ENCODE results near the gene INTS11.
A peak's percentile ranks its signal among the peaks of the same experiment; 100 is the strongest.

INTS11 gene

DNA sequence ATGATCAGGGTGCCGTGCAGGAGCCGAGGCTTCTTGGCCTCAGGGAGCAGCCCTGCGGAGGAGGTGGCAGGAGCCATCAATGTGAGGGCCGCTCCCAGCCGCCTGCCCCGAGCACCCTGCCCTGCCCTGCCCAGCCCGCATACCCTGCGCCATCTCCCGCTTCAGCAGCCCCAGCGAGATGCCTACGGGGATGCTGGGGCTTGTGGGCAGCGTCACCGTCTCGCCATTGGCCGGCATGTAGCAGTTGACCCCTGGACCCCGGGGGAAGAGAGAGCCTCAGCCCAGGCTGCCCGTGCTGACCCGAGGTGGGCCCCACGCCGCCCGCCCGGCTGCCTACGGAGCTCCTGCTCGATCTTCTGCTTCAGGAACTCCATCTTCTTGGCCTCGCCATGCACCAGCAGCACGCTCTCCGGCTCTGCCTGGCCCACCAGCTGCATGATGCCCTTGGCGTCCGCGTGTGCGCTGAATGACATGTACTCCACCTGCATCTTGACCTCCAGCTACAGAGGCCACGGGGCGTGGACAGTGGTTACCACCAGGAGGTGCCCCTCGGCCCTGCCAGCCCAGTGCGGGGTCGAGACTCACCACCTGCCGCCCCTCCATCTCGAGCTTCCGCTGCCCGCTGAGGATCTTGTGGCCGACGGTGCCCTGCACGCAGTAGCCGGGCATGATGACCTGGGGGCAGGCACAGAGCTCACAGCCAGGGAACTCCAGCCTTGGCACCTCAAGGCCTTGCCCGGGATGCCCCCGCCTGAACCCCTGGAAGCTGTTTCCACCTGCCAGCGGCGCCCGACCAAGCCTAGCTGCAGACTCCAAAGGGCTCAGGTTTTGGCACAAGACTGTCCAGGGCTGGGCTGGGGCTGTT lies 11.8 kb downstream of the INTS11 start:
- DNase-seq = no peak

DNA sequence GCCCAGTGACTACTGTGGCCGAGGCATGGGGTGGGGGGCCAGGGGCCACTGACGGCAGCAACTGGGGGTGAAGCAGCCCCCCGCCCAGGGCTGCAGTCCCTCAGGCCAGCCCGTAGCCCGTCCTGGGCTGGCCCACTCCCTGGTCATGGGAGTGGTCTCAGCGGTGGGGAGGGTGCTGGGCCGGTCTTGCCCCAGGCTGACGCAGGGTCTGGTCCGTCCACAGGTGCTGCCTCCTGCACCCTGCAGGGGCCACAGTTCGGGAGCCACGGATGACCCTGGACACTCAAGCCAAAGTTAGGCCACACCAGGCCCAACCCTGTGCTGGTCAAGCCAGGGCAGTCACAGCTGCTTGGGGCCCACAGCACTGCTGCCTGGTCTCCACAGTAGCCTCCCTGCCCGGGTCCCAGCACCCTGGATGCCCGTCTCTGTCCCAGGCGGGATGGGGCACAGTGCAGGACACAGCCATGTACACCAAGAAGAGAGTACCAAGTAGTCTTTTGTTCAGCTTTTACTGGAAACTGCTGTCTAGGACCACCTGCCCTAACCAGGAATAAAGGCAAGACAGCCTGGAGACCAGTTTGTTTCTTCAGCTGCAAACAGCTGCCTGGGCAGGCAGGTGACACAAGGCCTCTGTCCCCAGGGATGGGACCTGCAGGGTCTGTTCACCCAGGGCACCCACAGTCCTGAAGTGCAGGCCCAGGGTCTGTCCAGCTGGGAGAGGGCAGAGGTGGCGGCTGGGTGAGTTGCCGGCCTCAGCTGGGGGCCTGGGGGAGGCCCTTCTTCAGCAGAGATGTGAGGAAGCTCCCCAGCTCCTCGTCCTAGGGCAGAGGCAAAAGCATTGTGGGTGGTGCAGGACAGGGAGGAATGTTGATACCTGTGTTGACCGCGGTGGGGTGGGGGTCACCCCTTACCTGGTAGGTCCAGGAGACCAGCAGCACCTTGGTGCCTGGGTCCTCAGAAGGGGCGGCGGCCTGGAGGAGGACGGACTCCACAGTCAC lies 13.1 kb downstream of the INTS11 start:
- no peak for DNase-seq

DNA sequence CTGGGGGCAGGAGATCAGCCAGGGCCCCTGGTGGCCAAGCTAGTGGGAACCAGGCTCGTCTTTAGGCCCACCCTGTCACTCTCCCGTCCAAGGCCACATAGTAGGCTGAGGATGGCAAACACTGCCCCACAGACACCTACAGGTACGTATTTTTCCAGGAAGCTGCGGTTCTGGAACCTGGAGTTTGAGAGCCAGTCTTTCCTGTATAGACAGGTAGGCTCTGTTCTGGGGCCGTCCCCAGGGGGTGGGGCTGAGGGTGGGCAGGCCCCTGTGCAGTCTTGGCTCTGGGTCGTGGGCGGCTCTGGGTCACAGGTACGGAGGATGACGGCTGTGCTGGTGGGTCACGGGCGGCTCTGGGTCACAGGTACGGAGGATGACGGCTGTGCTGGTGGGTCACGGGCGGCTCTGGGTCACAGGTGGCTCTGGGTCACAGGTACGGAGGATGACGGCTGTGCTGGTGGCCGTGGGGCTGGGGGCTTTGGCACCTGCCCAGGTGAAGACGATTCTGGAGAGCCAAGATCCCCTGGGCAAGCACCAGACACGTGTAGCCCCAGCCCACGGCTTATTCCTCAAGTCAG lies 13.9 kb downstream of the INTS11 start:
- DNase-seq = no peak

DNA sequence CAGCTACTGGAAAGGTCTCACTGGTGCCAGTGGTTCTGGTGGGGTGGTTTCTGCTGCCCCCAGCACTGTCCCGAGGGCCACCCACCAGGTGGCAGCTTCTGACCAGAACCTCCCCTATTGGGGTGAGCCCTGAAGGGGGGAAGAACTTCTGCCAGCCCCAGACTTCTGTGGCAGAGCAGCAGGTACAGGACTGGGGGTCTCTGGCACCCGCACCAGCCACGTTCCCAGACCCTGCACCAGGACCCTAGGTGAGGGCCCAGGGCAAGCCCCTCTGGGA lies 14.4 kb downstream of the INTS11 start:
- no peak for DNase-seq

DNA sequence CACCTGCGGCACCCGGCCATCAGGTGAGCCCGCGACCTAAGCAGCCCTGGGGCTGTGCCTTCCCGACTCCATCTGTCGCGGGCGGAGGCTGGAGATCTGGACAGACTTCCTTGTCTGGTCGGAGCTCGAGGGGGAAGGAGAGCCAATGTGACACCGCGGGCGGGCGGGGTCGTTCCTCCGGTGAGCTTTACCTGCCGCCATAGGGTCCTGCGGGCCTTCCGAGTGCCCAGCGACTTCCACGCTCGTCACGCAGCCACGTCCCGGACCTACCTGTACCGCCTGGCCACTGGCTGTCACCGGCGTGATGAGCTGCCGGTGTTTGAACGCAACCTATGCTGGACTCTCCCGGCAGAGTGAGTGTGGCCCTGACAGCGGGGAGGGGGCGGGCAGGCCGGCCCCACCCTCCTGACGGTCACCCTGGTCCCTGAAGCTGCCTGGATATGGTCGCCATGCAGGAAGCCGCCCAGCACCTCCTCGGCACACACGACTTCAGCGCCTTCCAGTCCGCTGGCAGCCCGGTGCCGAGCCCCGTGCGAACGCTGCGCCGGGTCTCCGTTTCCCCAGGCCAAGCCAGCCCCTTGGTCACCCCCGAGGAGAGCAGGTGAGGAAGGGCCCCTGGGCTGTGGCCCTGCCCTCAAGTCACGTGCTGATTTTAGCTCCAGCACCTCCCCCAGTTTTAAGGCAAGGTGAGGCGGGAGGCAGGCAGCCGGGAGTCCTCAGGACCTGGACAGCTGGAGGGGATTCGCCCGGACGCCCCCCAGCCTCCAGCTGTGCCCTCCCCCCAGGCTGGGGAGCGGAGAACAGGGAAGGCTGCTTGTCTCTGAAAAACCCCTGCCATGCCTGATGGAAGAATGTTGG lies 15.0 kb downstream of the INTS11 start:
- DNase-seq = no peak

DNA sequence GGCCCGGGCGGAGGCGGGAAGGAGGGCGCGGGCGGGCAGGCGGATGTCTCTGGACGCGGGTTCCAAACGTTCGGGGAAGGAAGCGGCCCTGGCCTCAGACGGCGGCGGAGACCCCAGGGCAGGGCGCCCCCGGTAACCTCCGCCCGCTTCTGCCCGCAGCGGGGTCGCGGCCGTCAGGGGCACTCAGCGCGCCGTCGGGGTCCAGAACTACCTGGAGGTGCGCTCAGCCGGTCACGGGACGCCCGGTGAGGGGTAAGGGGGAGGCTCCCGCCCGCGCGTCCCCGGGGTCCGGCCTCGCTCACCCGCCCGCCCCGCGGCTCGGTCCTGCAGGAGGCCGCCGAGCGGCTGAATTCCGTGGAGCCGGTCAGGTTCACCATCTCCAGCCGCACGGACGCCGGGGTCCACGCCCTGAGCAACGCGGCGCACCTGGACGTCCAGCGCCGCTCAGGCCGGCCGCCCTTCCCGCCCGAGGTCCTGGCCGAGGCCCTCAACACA lies 15.7 kb downstream of the INTS11 start:
- DNase-seq = no peak

DNA sequence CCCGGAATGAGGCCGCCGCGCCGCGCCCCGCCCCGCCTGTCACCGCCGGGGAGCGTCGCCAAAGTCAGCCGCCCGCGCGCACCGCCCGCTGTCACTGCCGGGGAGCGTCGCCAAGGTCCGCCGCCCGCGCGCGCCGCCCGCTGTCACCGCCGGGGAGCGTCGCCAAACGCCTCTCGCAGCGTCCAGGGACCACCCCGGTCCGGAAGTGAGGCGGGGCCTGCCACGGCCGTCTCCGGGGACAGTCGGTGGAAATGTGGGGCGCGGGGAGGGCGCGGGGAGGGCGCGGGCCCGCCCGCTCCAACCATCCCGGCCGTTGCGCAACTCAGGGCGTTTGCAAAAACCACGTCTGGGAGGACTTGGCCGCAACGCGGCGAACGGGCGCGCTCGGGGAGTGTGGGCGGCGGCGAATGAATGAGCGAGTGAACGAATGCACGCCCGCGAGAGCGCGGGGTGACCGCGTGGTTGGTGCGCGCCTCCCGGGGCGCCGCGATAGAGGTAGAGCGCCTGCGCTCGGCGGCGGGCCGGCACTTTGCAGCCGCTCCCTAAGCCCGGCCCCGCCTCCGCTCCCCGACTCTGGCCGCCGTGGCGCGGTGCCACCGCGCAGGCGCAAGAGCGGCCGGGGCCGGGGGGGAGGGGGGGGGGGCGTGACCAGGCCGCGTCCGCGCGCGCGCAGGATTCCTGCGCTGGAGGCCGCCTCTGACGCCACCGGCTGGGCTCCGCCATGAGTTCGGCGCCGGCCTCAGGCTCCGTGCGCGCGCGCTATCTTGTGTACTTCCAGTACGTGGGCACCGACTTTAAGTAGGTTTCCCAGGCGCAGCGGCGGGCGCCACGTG lies 16.3 kb downstream of the INTS11 start, which contains the start of the genes ACAP3 and PUSL1:
TSS of gene ACAP3 (minus strand) at position 8 of the 833 bp plus-strand sequence. CDS start 115 bp downstream, outside the sequence.
TSS of gene PUSL1 (plus strand) at position 675 of the 833 bp plus-strand sequence. CDS start at position 722, 47 bp downstream.
- DNase-seq = peak; percentile 98

DNA sequence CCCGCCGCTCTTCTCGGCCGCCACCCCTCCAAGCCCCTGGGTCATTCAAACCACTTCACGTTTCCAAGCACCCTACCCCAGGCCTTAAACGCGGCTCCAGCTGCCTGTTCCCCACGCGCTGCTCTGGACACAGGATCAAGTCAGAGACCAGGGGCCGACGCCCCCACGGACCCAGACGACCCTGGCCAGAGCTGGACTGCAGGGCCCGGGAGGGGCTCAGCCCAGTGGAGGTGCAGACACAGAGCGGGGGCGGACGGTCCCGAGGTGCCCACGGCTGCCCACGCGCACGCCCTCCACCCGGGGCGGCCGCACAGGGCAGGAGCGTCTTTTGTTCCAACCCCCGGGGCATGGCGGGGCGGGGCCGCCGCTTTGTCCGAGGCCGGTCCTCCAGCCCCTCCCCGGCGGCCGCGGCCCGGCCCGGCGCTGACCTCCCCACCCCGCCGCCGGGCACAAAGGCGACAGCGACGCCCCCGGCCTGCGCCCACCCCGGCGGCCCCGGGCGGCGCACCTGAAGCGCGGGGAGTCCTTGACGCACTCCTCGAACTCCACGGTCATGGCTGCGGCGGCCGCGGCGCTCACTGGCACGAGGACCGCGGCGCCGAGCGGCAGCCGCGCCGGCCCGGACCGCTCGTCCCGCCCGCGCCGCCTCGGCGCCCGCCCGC lies 17.1 kb downstream of the INTS11 start:
- no peak for DNase-seq

DNA sequence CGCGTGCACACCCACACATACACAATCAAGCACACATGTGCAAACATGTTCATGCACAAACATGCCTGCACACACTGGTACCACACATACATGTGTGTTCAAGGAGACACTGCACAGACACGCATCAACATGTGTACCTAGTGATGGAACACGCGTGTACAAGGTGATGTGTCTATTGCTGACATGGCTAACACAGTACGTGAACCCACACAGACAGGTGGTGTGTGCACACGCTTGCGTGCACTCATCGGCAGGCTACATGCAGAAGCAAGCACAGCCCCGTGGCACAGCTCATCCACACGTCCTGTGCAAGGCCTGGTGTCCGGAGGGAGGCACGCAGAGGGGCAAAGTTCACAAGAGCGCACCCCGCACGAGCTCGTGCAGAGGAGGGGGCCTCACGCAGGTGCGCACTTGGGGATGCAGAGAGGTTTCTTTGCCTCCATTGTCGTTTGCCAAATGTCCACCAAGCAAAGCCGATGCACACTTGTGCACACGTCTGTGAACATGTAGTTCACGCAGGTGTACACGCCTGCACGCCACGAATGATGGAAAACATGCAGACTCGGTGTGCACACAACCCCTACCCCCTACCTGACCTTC lies 17.7 kb downstream of the INTS11 start:
- no peak for DNase-seq

DNA sequence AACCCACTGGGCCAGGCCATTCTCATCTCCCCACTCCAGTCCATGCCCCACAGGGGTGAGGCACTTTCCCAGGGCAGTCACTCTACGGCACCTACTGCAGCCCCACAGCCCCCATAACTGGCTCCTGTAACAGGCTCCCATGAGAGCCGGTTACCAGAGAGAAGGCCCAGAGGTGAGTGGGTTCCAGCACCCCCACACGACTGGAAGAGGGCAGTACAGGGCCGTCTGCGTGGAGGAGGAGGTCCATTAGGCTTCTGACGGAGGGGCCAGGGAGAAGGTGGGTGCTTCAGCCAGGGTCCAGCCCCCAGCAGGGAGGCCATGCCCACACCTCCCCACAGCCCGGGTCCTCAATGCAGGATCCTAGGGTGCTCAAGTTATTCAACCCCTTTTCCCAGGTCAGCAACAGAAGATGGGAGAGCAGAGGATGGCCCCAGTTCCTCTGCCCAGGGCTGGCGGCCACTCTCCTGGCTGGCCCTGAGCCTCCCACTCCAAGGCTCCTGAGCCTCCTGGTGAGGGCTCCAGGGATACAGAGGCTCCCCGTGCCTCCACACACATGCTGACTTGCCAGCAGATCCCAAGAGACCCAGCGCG lies 18.3 kb downstream of the INTS11 start:
- DNase-seq = no peak

DNA sequence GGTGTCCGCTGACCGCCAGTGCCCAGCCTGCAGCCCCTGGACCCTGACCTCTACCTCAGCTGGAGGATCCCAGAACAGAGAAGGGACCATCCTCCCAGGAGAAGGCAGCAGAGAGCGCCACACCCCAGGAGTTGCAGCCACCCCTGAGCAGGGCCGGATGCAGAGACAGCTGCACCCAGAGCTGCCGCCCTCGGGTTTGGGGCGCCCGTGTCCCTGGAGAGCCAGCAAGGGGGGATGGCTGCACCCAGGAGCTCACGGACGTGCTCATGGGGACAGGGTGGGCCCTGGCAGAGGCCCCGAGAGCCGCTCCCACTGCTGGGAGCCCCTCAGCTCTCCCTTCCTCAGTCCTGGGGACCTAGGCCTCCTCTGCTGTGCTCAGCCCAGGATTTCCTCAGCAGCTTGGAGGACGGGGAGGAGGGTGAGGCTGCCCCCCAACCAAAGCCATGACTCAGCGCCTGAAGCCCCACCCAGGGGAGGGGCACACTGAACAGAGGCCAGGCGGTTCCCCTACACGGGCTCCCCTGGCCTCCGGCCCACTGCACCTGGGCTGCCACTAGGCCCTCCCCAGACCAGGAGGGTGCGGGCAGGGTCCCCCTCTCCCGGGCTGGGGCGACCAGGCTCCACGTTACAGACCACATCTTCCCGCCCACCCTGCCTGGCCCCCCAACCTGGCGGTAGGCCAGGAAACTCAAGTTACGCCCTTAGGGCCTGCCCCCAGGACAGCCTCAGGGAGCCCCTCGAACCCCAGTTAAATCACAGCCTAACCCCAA lies 19.0 kb downstream of the INTS11 start:
- DNase-seq = no peak

DNA sequence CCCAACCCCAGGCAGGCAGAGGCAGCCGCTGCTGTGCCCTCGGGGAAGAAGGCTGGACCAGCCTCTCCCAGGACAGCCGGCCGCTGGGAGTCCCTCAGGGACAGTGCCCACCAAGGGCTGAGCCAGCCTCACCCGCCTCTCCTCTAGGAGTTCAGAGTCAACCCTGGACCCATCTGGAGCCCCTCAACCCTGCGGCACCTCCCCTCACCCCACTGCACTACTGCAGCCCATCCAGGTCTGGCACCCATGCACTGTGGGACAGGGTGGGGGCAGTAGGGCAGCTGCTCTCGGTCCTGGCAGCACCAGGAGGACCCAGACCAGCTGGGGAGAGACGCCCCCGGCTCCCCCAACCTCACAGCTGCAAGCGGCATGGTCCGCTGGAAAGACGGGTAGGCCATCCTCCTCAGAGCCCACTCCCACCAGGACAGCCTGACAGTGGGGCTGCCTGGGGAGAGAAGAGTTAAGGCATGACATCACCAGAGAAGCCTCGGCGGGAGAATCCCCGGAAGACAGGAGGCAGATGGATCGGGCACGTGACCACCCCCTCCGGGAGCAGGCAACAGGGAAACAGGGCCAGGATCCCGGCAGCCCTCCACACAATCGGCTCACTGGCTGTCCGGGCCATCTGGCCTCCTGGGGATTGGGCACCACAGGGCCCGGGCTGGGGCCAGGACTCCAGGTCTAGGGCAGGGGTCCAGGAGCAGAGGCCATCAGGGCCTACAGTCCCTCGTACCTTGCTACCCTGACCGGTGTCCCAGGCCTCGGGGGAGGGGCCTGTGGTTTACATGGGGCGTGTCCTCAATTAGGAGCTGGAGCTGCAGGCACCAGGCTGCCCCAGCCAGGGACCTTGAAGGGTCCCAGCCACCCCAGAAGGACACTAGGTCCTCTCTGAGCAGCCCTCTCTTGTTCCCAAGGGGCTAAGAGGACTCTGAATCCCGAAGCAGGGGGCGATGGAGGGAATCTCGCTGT lies 19.8 kb downstream of the INTS11 start:
- no peak for DNase-seq

DNA sequence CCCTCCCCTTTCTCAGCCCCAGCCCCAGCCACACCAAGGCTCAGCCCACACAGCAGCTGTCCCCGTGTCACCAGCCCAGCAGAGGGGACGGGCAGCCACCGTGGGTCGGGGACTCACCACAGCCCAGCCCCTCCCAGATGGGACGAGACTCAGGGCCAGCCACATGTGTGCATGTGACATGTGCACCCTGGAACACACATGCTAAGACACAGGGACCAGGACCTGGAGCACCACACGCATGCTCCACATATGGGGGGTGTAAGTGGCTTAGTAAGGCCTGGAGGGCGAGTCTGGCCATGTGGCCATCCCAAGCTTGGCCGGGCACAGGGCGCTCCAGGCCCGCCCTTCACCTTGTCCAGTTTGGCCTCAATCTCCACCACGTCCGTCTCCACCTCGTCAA lies 20.7 kb downstream of the INTS11 start:
- DNase-seq = no peak

DNA sequence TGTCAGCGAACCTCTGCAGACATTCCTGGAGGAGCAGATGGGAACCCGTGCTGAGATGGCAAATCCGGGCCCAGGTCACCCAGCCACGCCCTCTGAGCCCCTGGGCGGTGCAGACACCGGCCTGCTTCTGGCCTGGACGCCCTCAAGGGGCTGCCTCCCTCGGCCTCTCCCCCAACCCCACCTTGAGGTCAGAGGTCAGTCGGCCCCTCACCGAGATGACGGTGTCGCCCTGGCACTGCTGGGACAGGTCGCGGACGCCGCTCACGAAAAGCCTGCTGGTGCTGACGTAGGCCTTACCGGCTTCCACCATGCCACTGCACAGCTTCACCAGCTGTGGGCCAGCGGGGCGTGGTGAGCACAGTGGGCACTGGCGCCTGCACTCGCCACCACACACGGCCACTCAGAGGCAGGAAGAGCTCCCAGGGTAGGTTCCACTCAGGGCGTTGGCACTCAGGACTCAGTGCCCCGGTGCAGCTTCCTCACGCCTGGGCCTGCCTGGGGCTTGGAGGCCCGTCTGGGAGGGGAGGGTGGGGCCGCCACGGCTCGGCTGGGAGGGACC lies 21.4 kb downstream of the INTS11 start:
- no peak for DNase-seq

DNA sequence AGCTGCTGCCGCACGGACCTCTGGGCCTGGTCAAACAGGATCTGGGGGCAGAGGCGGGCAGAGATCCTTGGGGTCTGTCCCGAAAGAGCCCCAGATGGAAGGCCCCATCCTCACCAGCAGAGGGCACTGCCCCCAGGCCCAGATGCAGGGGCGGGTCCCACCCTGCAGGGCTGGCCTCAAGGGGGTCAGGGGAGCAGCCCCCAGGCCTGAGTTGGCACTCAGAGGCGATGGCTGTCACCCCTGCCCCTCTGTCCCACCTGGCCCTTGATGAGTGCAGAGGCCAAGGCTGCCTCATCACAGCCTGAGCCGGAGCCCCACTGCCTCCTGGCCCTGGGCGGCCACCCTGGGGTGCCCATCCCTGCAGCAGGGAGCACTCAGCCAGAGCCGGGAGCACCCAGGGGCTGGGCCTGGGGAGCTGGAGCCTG lies 22.4 kb downstream of the INTS11 start:
- no peak for DNase-seq

DNA sequence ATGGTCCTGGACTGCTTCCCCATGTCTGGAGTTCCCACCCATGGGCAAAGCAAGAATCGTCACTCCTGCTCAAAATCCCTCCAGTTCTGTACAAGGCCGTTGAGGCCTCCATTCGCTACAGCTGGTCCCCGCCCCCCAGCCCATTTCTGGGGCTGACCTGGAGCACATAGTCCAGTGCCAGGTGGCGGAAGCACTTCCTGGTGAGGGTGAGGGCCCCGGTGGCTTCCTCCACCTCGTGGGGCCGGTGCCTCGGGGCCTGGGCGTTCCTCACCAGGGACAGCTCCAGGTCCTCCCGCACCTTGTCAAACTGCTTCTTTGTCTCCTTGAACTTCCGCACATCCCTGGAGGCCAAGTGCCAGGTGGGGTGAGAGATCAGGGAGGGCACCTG lies 24.1 kb downstream of the INTS11 start:
- no peak for DNase-seq

DNA sequence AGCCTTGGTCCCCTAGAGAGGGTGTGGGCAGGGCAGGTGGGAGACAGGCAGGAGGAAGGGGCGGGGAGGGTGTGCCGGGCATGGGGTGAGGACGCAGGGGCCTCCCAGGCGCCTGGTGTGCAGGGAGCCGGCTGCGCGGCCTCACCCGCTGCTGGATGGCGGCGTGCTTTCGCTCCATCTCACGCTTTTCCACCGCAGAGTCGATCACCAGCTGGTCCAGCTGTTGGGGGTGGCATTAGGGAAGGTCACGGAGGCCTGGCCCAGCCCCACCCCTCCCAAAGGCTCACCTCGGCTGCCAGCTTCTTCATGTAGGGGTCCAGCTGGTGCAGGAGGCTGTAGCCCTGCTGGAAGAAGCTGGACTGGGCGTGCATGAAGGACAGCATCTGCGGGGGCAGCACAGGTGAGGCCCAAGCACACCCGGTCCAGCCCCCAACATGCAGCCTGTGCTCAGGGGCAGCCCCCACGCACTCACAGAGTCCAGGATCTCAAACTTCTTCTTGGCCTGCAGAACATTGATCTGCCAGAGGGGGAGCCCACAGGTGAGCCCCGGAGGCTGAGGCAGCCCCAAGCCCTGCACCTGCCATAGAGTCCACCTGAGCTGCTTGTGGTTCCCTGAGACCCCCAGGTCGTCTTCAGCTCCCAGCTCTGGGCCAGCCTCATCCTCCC lies 24.6 kb downstream of the INTS11 start:
- no peak for DNase-seq

All from 8988T (cell line).